Measurements from ENCODE around the gene MAP3K2.
A peak's percentile ranks its signal among the peaks of the same experiment; 100 is the strongest.

MAP3K2 gene

GRCh38 chr2:127388423-127389164 lies 819 bp upstream of the MAP3K2 start:
- no peak for TF ChIP-seq CTCF (conservative IDR thresholded peaks at IDR 0.05; ENCODE audit: low read depth, low read length)
- DNase-seq (ENCODE audit: low read depth): no peak

GRCh38 chr2:127386764-127387654 lies 766 bp downstream of the MAP3K2 start:
- DNase-seq (ENCODE audit: low read depth): peak; percentile 92
- peak overlapping the region; percentile 88 for H3K4me3 ChIP-seq (ENCODE audit: low read depth, low read length)
- no peak for TF ChIP-seq CTCF (conservative IDR thresholded peaks at IDR 0.05; ENCODE audit: low read depth, low read length)

More at GRCh38 chr2:127388423-127389164, 819 bp upstream of the MAP3K2 start:
- peak overlapping the region; percentile 56 for H3K4me3 ChIP-seq (ENCODE audit: low read depth, low read length)

- no peak for DNase-seq (ENCODE audit: low read depth)
- TF ChIP-seq CTCF (conservative IDR thresholded peaks at IDR 0.05; ENCODE audit: low read depth, low read length): no peak
- peak overlapping the region; percentile 88 for H3K4me3 ChIP-seq (ENCODE audit: low read depth, low read length)
Measured at GRCh38 chr2:127386246-127386645, 1.5 kb downstream of the MAP3K2 start.

GRCh38 chr2:127384529-127384928 lies 3.2 kb downstream of the MAP3K2 start:
- no peak for DNase-seq (ENCODE audit: low read depth)
- no peak overlapping the region for H3K4me3 ChIP-seq (ENCODE audit: low read depth, low read length)
- TF ChIP-seq CTCF (conservative IDR thresholded peaks at IDR 0.05; ENCODE audit: low read depth, low read length): no peak

GRCh38 chr2:127382831-127383230 lies 4.9 kb downstream of the MAP3K2 start:
- H3K4me3 ChIP-seq (ENCODE audit: low read depth, low read length): no peak overlapping the region
- TF ChIP-seq CTCF (conservative IDR thresholded peaks at IDR 0.05; ENCODE audit: low read depth, low read length): no peak
- DNase-seq (ENCODE audit: low read depth): no peak

GRCh38 chr2:127381762-127382161 lies 6.0 kb downstream of the MAP3K2 start:
- no peak overlapping the region for H3K4me3 ChIP-seq (ENCODE audit: low read depth, low read length)
- no peak for TF ChIP-seq CTCF (conservative IDR thresholded peaks at IDR 0.05; ENCODE audit: low read depth, low read length)
- no peak for DNase-seq (ENCODE audit: low read depth)

All from choroid plexus epithelial cell (primary cell).